VCaP (cell line): Measurements from ENCODE around the gene SEC14L5.
"Not testable (repeated sequence)": the region's sequence is repeated elsewhere in the genome, so short reads cannot be mapped to it uniquely, and the experiment has no call there.

Source experiments
- H3K27ac ChIP-seq: fragments of 450-650 bp; 2 replicates; pipeline ENCODE4 v1.5.1; 2017
- TF ChIP-seq, protein P1 (sequence below): fragments of 450-650 bp; conservative IDR thresholded peaks from 2 replicates; pipeline ENCODE4 v1.5.1; 2017; ENCODE audit warnings: mild to moderate bottlenecking, moderate library complexity

Gene SEC14L5

DNA sequence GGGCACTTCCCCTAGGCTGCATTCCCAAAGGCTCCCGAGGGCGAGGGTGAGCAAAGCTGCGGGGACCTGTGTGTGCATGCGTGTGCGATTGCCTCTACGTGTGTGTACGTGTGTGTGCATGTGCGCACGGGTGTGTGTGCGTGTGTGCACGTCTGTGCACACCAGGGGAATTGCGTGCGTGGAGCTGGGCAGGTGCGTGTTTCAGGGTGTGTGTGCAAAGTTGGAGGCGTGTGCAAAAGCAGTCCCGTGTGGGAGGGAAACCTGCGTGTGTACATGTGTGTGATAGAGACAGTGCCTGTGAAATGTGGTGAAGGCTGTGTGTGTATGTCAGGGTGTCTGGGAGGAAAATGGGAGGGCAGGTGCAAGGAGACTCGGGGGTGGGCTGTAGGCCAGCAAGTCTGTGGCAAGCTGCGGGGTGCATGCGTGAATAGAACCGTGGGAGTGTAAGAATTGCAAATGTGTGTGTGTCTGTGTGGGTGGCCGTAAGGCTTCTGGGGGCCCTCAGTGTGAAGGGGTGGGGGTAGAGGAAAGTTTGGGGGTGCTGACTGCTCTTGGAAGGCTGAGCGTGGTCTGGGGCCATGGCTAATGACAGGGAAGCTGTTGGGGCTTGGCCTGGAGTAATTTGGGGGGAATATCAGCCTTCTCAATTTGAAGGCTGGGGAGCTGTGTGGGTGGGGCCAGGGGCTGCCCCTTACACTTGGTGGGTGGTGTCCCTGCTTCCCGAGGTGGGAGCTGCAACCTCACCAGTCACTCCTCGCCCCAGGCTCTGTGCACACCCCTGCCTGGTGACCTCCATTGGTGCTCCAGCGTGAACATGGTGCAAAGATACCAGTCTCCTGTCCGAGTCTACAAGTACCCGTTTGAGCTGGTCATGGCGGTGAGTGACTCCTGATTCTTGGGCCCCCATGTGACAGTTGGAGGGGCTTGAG lies 644 bp downstream of the SEC14L5 start:
- H3K27ac ChIP-seq = peak overlapping the region; percentile 53
- TF ChIP-seq, protein P1, sequence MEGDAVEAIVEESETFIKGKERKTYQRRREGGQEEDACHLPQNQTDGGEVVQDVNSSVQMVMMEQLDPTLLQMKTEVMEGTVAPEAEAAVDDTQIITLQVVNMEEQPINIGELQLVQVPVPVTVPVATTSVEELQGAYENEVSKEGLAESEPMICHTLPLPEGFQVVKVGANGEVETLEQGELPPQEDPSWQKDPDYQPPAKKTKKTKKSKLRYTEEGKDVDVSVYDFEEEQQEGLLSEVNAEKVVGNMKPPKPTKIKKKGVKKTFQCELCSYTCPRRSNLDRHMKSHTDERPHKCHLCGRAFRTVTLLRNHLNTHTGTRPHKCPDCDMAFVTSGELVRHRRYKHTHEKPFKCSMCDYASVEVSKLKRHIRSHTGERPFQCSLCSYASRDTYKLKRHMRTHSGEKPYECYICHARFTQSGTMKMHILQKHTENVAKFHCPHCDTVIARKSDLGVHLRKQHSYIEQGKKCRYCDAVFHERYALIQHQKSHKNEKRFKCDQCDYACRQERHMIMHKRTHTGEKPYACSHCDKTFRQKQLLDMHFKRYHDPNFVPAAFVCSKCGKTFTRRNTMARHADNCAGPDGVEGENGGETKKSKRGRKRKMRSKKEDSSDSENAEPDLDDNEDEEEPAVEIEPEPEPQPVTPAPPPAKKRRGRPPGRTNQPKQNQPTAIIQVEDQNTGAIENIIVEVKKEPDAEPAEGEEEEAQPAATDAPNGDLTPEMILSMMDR = no peak

DNA sequence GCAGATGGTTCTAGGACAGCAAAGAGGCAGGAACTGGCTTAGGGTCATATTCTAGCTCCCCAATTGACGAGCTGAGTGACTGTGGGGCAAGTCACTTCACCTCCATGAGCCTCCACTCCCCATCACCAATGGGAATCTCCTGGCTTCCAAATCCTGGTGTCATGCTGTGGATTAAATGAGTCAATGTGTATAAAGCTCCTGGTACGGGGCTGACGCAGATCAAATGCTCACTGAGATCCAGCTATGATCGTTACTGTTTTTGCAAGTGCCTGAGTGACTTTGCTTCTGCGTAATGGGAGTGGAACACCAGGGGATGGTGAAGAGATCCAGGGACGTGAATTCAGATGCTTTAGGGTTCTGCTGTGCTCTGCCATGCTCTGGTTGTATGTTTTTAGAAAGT lies 2.4 kb downstream of the SEC14L5 start:
- TF ChIP-seq, protein P1 = no peak
- no peak overlapping the region for H3K27ac ChIP-seq

GRCh38 chr16:4962716-4963115 lies 4.6 kb downstream of the SEC14L5 start:
- TF ChIP-seq, protein P1 = no peak
- H3K27ac ChIP-seq = no peak overlapping the region

- not testable (repeated sequence) for H3K27ac ChIP-seq
Observed at GRCh38 chr16:4963527-4963926, 5.4 kb downstream of the SEC14L5 start.

DNA sequence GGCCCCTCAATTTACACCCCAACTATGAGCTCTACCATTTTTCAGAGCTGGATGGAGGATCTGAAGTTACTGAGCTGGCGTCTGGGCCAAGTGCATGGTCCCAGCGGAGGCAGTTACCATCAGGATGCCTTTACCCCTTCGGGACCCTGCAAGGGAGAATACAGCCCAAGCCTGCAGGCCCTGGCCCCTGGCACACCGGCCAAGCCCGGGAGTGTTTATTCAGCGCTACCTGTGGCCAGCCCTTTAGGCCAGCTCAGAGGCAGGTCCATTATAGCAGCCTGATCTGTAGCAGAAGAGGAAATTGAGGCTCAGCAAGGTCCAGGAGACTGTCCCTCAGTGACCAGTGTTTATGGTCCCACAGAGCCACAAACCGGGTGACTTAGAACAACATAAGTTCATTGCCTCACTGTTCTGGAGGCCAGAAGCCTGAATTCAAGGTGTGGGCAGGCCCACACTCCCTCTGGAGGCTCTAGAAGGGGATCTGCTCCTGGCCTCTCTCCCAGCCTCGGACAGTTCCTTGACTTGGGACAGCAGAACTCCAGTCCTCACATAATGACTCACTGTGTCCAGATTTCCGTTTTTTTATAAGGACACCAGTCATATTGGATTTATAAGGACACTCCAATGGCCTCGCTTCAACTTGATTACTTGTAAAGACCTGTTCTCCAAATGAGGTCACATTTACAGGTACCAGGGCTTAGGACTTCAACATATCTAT lies 8.8 kb downstream of the SEC14L5 start:
- no peak overlapping the region for H3K27ac ChIP-seq
- TF ChIP-seq, protein P1 = no peak

DNA sequence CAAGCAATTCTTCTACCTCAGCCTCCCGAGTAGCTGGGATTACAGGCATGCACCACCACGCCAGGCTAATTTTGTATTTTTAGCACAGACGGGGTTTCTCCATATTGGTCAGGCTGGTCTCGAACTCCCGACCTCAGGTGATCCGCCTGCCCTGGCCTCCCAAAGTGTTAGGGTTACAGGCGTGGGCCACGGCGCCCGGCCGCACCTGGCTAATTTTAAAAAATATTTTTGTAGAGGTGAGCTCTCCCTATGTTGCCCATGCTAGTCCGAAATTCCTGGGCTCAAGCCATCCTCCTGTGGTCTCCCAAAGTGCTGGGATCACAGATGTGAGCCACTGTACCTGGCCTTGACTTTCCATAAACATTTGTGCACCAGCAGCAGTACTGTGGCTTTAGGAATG lies 10.1 kb downstream of the SEC14L5 start:
- H3K27ac ChIP-seq = not testable (repeated sequence)

- H3K27ac ChIP-seq = no peak overlapping the region
- TF ChIP-seq, protein P1 = no peak
Observed at GRCh38 chr16:4968879-4969483, 10.9 kb downstream of the SEC14L5 start.

DNA sequence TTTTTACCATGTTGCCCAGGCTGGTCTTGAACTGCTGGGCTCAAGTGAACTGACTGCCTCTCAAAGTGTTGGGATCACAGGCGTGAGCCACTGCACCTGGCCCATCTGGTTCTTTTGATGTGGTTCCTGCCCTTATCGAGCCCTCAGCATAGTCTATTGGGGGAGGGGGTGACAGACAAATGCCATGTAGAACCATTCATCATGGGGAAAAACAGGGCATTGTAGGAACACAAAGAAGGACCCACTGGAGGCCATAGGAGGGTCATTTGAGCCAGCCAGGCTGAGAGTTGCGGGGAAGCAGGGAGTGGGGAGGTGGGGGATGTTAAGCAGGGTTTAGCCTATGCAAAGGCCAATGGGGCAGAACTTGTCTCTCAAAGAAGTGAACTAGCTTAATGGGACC lies 11.9 kb downstream of the SEC14L5 start:
- H3K27ac ChIP-seq = no peak overlapping the region
- TF ChIP-seq, protein P1 = no peak
